Upper lobe of left lung (tissue), 4 donors: Measurements from ENCODE around the gene MAEA.

Experiments
- POLR2A ChIP-seq, 4 donors: fragments of 450-650 bp; IDR thresholded peaks; one replicate each; pipeline ENCODE4 v1.5.1; 2016 to 2017; ENCODE audit warnings: antibody characterized with exemption in 4 of 4, mild to moderate bottlenecking in 2 of 4
- TF ChIP-seq, protein P1 (sequence below), 6 experiments: fragments of 450-650 bp in 4 of 6; fragments of 200-600 bp in 2 of 6; sonication (generic) in 2 of 6; IDR thresholded peaks; one replicate each; pipeline ENCODE4 v1.5.1; 2016 to 2019; ENCODE audit warnings: antibody characterized with exemption in 6 of 6

DNA sequence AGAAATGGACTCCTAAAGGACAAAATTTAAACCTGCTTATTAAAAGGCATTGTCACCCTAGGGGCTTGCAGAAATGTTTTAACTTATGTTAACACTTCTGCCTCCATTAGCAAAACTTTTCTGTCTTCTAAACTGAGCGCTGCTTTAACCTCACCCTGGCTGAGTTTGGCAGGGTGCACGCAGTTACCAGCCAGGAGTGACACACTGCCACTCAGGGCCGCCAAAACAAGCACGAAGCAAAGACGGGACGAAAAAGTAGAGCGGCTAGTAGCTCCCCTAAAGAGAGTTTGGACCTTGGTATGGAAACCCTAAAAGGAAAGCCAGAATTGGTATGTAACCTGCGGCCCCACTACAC is 33.6 kb downstream of the MAEA start:
- TF ChIP-seq, protein P1, sequence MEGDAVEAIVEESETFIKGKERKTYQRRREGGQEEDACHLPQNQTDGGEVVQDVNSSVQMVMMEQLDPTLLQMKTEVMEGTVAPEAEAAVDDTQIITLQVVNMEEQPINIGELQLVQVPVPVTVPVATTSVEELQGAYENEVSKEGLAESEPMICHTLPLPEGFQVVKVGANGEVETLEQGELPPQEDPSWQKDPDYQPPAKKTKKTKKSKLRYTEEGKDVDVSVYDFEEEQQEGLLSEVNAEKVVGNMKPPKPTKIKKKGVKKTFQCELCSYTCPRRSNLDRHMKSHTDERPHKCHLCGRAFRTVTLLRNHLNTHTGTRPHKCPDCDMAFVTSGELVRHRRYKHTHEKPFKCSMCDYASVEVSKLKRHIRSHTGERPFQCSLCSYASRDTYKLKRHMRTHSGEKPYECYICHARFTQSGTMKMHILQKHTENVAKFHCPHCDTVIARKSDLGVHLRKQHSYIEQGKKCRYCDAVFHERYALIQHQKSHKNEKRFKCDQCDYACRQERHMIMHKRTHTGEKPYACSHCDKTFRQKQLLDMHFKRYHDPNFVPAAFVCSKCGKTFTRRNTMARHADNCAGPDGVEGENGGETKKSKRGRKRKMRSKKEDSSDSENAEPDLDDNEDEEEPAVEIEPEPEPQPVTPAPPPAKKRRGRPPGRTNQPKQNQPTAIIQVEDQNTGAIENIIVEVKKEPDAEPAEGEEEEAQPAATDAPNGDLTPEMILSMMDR (IDR thresholded peaks at IDR 0.05): no peak
- TF ChIP-seq POLR2A (IDR thresholded peaks at IDR 0.05): no peak
